WTC11 (cell line): ENCODE measurements around the gene MAB21L1. TPM values are rescaled to one million over a fixed set of nuclear protein-coding genes. Genes with fewer than 3 reads are reported as not detected.

Source experiments
- ATAC-seq: fragments of 200-7000 bp; cut with Tn5 transposase; 2 replicates; pipeline ENCODE4 v1.10.0; 2021; ENCODE audit warnings: mild to moderate bottlenecking, moderate library complexity
- CTCF ChIA-PET: fragments of 300-600 bp; sonication (Branson Sonifier 250); formaldehyde crosslinking; loops from one replicate; lab custom pipeline; 2021; ENCODE audit warnings: antibody characterized with exemption; lab: Charles Lee
- POLR2A ChIA-PET: fragments of 350-600 bp; sonication (Branson Sonifier 250); formaldehyde crosslinking; loops from one replicate; lab custom pipeline; 2021; ENCODE audit warnings: antibody characterized with exemption; lab: Charles Lee
- DNase-seq: peaks from one replicate; pipeline ENCODE4 v3.0.0; 2021; ENCODE audit warnings: low spot score
- H3K27ac Mint-ChIP-seq: 2 replicates; pipeline ENCODE4 v1.8.0; 2021; ENCODE audit warnings: mixed read lengths
- H3K27me3 Mint-ChIP-seq: 2 replicates; pipeline ENCODE4 v1.8.0; 2021; ENCODE audit warnings: low read depth, mild to moderate bottlenecking, moderate library complexity, mixed read lengths
- H3K36me3 Mint-ChIP-seq: 2 replicates; pipeline ENCODE4 v1.8.0; 2021; ENCODE audit warnings: mixed read lengths
- H3K4me1 Mint-ChIP-seq: 2 replicates; pipeline ENCODE4 v1.8.0; 2022; ENCODE audit warnings: mixed read lengths
- H3K4me3 Mint-ChIP-seq: 2 replicates; pipeline ENCODE4 v1.8.0; 2021; ENCODE audit warnings: mild to moderate bottlenecking, moderate library complexity, mixed read lengths
- H3K9me3 Mint-ChIP-seq: 2 replicates; pipeline ENCODE4 v1.8.0; 2021; ENCODE audit warnings: mixed read lengths
- ATF1 ChIP-seq: sonication (generic); formaldehyde crosslinking; IDR thresholded peaks from 2 replicates; pipeline ENCODE4 v1.8.1; 2023; ENCODE audit warnings: mild to moderate bottlenecking, moderate library complexity, missing genetic modification reagents
- ESRRA ChIP-seq: sonication (generic); formaldehyde crosslinking; IDR thresholded peaks from 2 replicates; pipeline ENCODE4 v1.8.1; 2022; ENCODE audit warnings: mild to moderate bottlenecking, missing genetic modification reagents, borderline replicate concordance
- FOXJ3 ChIP-seq: sonication (generic); formaldehyde crosslinking; IDR thresholded peaks from 2 replicates; pipeline ENCODE4 v1.9.0; 2021; ENCODE audit warnings: missing genetic modification reagents, mild to moderate bottlenecking, borderline replicate concordance
- FOXK1 ChIP-seq: sonication (generic); formaldehyde crosslinking; IDR thresholded peaks from 2 replicates; pipeline ENCODE4 v1.8.0; 2022; ENCODE audit warnings: mild to moderate bottlenecking, moderate library complexity, missing genetic modification reagents
- GTF2I ChIP-seq: fragments of 250-450 bp; sonication (Bioruptor Pico); conservative IDR thresholded peaks from 2 replicates; pipeline ENCODE4 v1.4.0; 2021; ENCODE audit warnings: mild to moderate bottlenecking
- HMGXB4 ChIP-seq: sonication (generic); formaldehyde crosslinking; IDR thresholded peaks from 2 replicates; pipeline ENCODE4 v1.8.1; 2023; ENCODE audit warnings: mild to moderate bottlenecking, moderate library complexity, missing genetic modification reagents
- IRF1 ChIP-seq: sonication (generic); formaldehyde crosslinking; IDR thresholded peaks from 2 replicates; pipeline ENCODE4 v1.8.0; 2023; ENCODE audit warnings: missing genetic modification reagents
- KAT7 ChIP-seq: sonication (generic); formaldehyde crosslinking; IDR thresholded peaks from 2 replicates; pipeline ENCODE4 v1.8.1; 2023; ENCODE audit warnings: missing genetic modification reagents, mild to moderate bottlenecking, borderline replicate concordance
- MAX ChIP-seq: sonication (generic); formaldehyde crosslinking; IDR thresholded peaks from 2 replicates; pipeline ENCODE4 v1.8.0; 2022; ENCODE audit warnings: mild to moderate bottlenecking, missing genetic modification reagents
- NR1H2 ChIP-seq: sonication (generic); formaldehyde crosslinking; IDR thresholded peaks from 2 replicates; pipeline ENCODE4 v1.9.0; 2021; ENCODE audit warnings: mild to moderate bottlenecking, moderate library complexity, missing genetic modification reagents
- SOX15 ChIP-seq: fragments of 250-450 bp; sonication (Bioruptor Pico); IDR thresholded peaks from 2 replicates; pipeline ENCODE4 v1.9.0; 2021; ENCODE audit warnings: mild to moderate bottlenecking
- TCF7 ChIP-seq: sonication (generic); formaldehyde crosslinking; IDR thresholded peaks from 2 replicates; pipeline ENCODE4 v1.8.0; 2022; ENCODE audit warnings: mild to moderate bottlenecking, low read depth, missing genetic modification reagents, moderate library complexity
- USF1 ChIP-seq: sonication (generic); formaldehyde crosslinking; IDR thresholded peaks from 2 replicates; pipeline ENCODE4 v1.8.0; 2022; ENCODE audit warnings: mild to moderate bottlenecking, missing genetic modification reagents
- USF2 ChIP-seq: sonication (generic); formaldehyde crosslinking; IDR thresholded peaks from 2 replicates; pipeline ENCODE4 v1.8.1; 2023; ENCODE audit warnings: mild to moderate bottlenecking, missing genetic modification reagents, moderate library complexity
- ZBTB43 ChIP-seq: sonication (generic); formaldehyde crosslinking; IDR thresholded peaks from 2 replicates; pipeline ENCODE4 v1.8.1; 2023; ENCODE audit warnings: mild to moderate bottlenecking, missing genetic modification reagents
- ZMAT4 ChIP-seq: fragments of 250-450 bp; sonication (Bioruptor Pico); IDR thresholded peaks from 2 replicates; pipeline ENCODE4 v1.9.0; 2021; ENCODE audit warnings: mild to moderate bottlenecking
- ZNF219 ChIP-seq: sonication (generic); formaldehyde crosslinking; IDR thresholded peaks from 2 replicates; pipeline ENCODE4 v1.8.0; 2023; ENCODE audit warnings: missing genetic modification reagents, mild to moderate bottlenecking, borderline replicate concordance
- ZNF263 ChIP-seq: sonication (generic); formaldehyde crosslinking; IDR thresholded peaks from 2 replicates; pipeline ENCODE4 v1.8.1; 2022; ENCODE audit warnings: low read depth, mild to moderate bottlenecking, moderate library complexity, missing genetic modification reagents
- ZNF281 ChIP-seq: sonication (generic); formaldehyde crosslinking; IDR thresholded peaks from 2 replicates; pipeline ENCODE4 v1.8.0; 2023; ENCODE audit warnings: mild to moderate bottlenecking, missing genetic modification reagents
- ZNF317 ChIP-seq: sonication (generic); formaldehyde crosslinking; IDR thresholded peaks from 2 replicates; pipeline ENCODE4 v1.8.1; 2023; ENCODE audit warnings: low read depth, mild to moderate bottlenecking, moderate library complexity, missing genetic modification reagents, borderline replicate concordance
- ZNF423 ChIP-seq: fragments of 250-450 bp; sonication (Bioruptor Pico); IDR thresholded peaks from 2 replicates; pipeline ENCODE4 v2.1.2; 2022; ENCODE audit warnings: mild to moderate bottlenecking, moderate library complexity
- ZSCAN18 ChIP-seq: fragments of 250-450 bp; sonication (Bioruptor Pico); IDR thresholded peaks from 2 replicates; pipeline ENCODE4 v2.1.2; 2022; ENCODE audit warnings: mild to moderate bottlenecking, moderate library complexity
- total RNA-seq: library from RNA; stranded (reverse); gene quantifications from 3 replicates; pipeline ENCODE4 v1.2.3, GENCODE V29; 2021

Gene MAB21L1
- total RNA-seq, 1 experiment from 2014 or later: 0.15 TPM

GRCh38 chr13:35496761-35497386 lies 20.4 kb upstream of the MAB21L1 start (continued):
- TF ChIP-seq ZNF281 (CRISPR knock-in tag) (no peak), SOX15 (no peak), USF2 (CRISPR knock-in tag) (no peak), ATF1 (no peak)

- Mint-ChIP-seq H3K4me1 (peaks cover 5% of the 10 kb centered on the region; the same call in 1 of the 2 replicates), H3K4me3 (no peak overlapping the region), H3K27me3 (no peaks in the 10 kb centered on the region), H3K36me3 (no peaks in the 10 kb centered on the region), H3K9me3 (no peaks in the 10 kb centered on the region), H3K27ac (no peak overlapping the region)
- ATAC-seq (no peak), DNase-seq (no peak)
- TF ChIP-seq TCF7 (CRISPR knock-in tag) (no peak), ESRRA (no peak), GTF2I (no peak), ZMAT4 (CRISPR knock-in tag) (no peak), USF2 (CRISPR knock-in tag) (no peak), FOXJ3 (CRISPR knock-in tag) (no peak), ZNF423 (CRISPR knock-in tag) (no peak), ZBTB43 (CRISPR knock-in tag) (no peak), IRF1 (no peak), ZNF263 (CRISPR knock-in tag) (no peak), NR1H2 (no peak), HMGXB4 (CRISPR knock-in tag) (no peak), KAT7 (CRISPR knock-in tag) (no peak), USF1 (CRISPR knock-in tag) (no peak), ZNF219 (CRISPR knock-in tag) (no peak), FOXK1 (CRISPR knock-in tag) (no peak), ZSCAN18 (CRISPR knock-in tag) (no peak), ZNF317 (CRISPR knock-in tag) (no peak), MAX (CRISPR knock-in tag) (no peak)
- ChIA-PET CTCF (interaction anchor here (0.7 kb wide), 1 partner anchor 501 kb away, joined by 4 read pairs; no protein-coding TSS in a partner anchor), POLR2A (no interaction called here)
Observed at GRCh38 chr13:35496006-35496405, 19.5 kb upstream of the MAB21L1 start.
